Lung (tissue), 12 donors: ENCODE measurements around the gene CXXC4. TPM values are rescaled to one million over a fixed set of nuclear protein-coding genes. Genes with fewer than 3 reads are reported as not detected.
A peak's percentile ranks its signal among the peaks of the same experiment; 100 is the strongest.

ENCODE experiments used
- ATAC-seq: fragments of 200-7000 bp; cut with Tn5 transposase; one replicate; pipeline ENCODE4 v1.9.1; 2020; ENCODE audit warnings: moderate number of reproducible peaks; ENCODE audit not compliant: insufficient read depth, low FRiP score
- DNase-seq, 3 donors: peaks; one replicate each; pipeline ENCODE4 v3.0.0-alpha.2; 2013 to 2017
- H3K27ac ChIP-seq, 2 donors: one replicate each; pipeline ENCODE4 v1.5.1; 2013; ENCODE audit warnings: mild to moderate bottlenecking in 2 of 2, moderate library complexity in 2 of 2, control low read depth in 1 of 2, inconsistent platforms in 1 of 2, low read depth in 1 of 2, low read length in 1 of 2
- H3K27me3 ChIP-seq, 3 donors: one replicate each; pipeline ENCODE4 v1.5.1; 2013; ENCODE audit warnings: low read length in 2 of 3; ENCODE audit not compliant: control insufficient read depth in 3 of 3, insufficient read depth in 3 of 3
- H3K36me3 ChIP-seq, 4 donors: one replicate each; pipeline ENCODE4 v1.5.1; 2013; ENCODE audit warnings: low read length in 4 of 4, mild to moderate bottlenecking in 1 of 4, moderate library complexity in 1 of 4; ENCODE audit not compliant: control insufficient read depth in 4 of 4, insufficient read depth in 4 of 4
- H3K4me1 ChIP-seq, 5 donors: one replicate each; pipeline ENCODE4 v1.5.1; 2013; ENCODE audit warnings: low read length in 5 of 5, mild to moderate bottlenecking in 2 of 5, moderate library complexity in 1 of 5; ENCODE audit not compliant: control insufficient read depth in 5 of 5, insufficient read depth in 5 of 5
- H3K4me3 ChIP-seq: one replicate; pipeline ENCODE4 v1.5.1; 2013; ENCODE audit warnings: mild to moderate bottlenecking, control low read depth, moderate library complexity
- H3K9ac ChIP-seq, 2 donors: one replicate each; pipeline ENCODE4 v1.5.1; 2013; ENCODE audit warnings: low read length in 2 of 2, control low read depth in 1 of 2; ENCODE audit not compliant: insufficient read depth in 1 of 2
- H3K9me3 ChIP-seq, 4 donors: one replicate each; pipeline ENCODE4 v1.5.1; 2013; ENCODE audit warnings: low read length in 3 of 4, mild to moderate bottlenecking in 1 of 4, moderate library complexity in 1 of 4; ENCODE audit not compliant: control insufficient read depth in 4 of 4, insufficient read depth in 3 of 4
- CTCF ChIP-seq: IDR thresholded peaks from 2 replicates; pipeline ENCODE4 v1.5.1; 2012; ENCODE audit warnings: mild to moderate bottlenecking; ENCODE audit errors: control extremely low read depth, extremely low read depth
- WGBS, 2 donors: extraction: QIAGEN DNeasy Blood & Tissue Kit; methylation state at CpG; one replicate each; pipeline ENCODE4 v1.1.7; 2013; 5-methylcytosine and 5-hydroxymethylcytosine counted together
- polyA plus RNA-seq, 2 donors: library from polyadenylated mRNA; stranded (reverse); fragments of 200-250 nt; gene quantifications; one replicate each; pipeline ENCODE4 v1.2.1, GENCODE V29; 2013
- total RNA-seq, 2 donors: library from RNA; depleted of rRNA in 1 of 2; stranded (reverse); fragments of >200 nt in 1 of 2; gene quantifications; one replicate each; pipeline ENCODE4 v1.2.1, GENCODE V29; 2014 to 2021
- donor health status: control.
- donor health status: control.
- donor health status: Bipolar disorder and iron deficiency.
- donor health status: healthy.
- donor health status: DM: yes; HTN: yes; CAD: no.

Gene CXXC4
- total and polyA plus RNA-seq, 4 donors: 0.39 to 6.7 (median 1.3) TPM

DNA sequence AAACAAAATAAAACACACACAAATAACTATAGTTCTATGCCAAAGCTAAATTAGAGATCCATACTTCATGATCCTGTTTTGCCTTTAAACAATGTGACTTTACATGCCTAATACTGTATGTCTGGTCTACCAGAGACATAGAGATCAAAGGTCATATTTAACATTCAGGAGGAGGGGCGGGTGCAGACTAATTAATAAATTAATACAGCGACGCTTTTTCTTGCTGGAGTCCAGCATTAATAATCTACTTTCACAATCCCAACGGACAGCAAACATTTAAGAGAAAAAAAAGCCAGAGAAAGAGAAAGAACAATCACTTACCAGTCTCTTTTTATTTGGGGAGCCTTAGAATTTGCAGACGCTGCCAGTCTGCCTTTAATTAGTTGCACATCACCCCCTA lies 509 bp downstream of the CXXC4 start:
- Histone ChIP-seq H3K4me1 (peaks cover 0 to 35% (median 0%) of the 10 kb centered on the region in 5 donors), H3K4me3 (no peak overlapping the region), H3K36me3 (no peaks in the 10 kb centered on the region), H3K27me3 (no peaks in the 10 kb centered on the region), H3K9me3 (no peaks in the 10 kb centered on the region), H3K27ac (peak overlapping the region in 1 of 2 donors; percentile 51), H3K9ac (peak overlapping the region in 1 of 2 donors; percentile 70)
- WGBS, 2 donors: 29 to 42% methylated on average over 5 of the region's 5 CpGs
- no peak for ATAC-seq
- DNase-seq: no peak
- no peak for TF ChIP-seq CTCF

- H3K4me1 ChIP-seq: peaks cover 0 to 35% (median 0%) of the 10 kb centered on the region in 5 donors
- no peak for ATAC-seq
- 90 to 96% methylated on average over 3 of the region's 3 CpGs for WGBS, 2 donors
- H3K4me3 ChIP-seq: no peak overlapping the region
- H3K27ac ChIP-seq: peak overlapping the region in 1 of 2 donors; percentile 51
- no peak for TF ChIP-seq CTCF
- no peak overlapping the region for H3K9ac ChIP-seq
- no peaks in the 10 kb centered on the region for H3K27me3 ChIP-seq
- no peaks in the 10 kb centered on the region for H3K9me3 ChIP-seq
- H3K36me3 ChIP-seq: no peaks in the 10 kb centered on the region
- peak in 2 of 3 donors; percentile 21 to 42 for DNase-seq
These were observed 1.4 kb downstream of the CXXC4 start for GRCh38 chr4:104493081-104493831.

- Histone ChIP-seq H3K36me3 (no peaks in the 10 kb centered on the region), H3K4me1 (peaks cover 0 to 35% (median under 1%) of the 10 kb centered on the region in 5 donors), H3K4me3 (no peak overlapping the region), H3K27ac (peak overlapping the region; percentile 67 to 90), H3K9me3 (no peaks in the 10 kb centered on the region), H3K9ac (no peak overlapping the region), H3K27me3 (no peaks in the 10 kb centered on the region)
- WGBS, 2 donors: 13% methylated on average over 7 of the region's 7 CpGs
- no peak for ATAC-seq
- DNase-seq: peak; percentile 36 to 75 (median 69)
- no peak for TF ChIP-seq CTCF
These were observed 2.4 kb downstream of the CXXC4 start for GRCh38 chr4:104492183-104492771.
